ENCODE data around the gene HNRNPM. TPM values are rescaled to one million over a fixed set of nuclear protein-coding genes. Genes with fewer than 3 reads are reported as not detected.

Gene HNRNPM
- polyA plus RNA-seq, 1 donor from 2014 or later: 210 TPM

- H3K4me3 Mint-ChIP-seq: peak overlapping the region in 2 of 4 donors; percentile 58 to 72
- H3K27ac Mint-ChIP-seq: peak overlapping the region in 1 of 3 donors; percentile 60
- no peaks in the 10 kb centered on the region for H3K9me3 Mint-ChIP-seq
- no peaks in the 10 kb centered on the region for H3K27me3 Mint-ChIP-seq
- H3K4me1 Mint-ChIP-seq: peaks cover 51 to 59% (median 54%) of the 10 kb centered on the region in 3 donors
- H3K36me3 Mint-ChIP-seq: peaks cover 3% of the 10 kb centered on the region
Observed at GRCh38 chr19:8460516-8461298, 15.9 kb downstream of the HNRNPM start.

- Mint-ChIP-seq H3K27ac (peak overlapping the region in 1 of 3 donors; percentile 71), H3K4me3 (peak overlapping the region in 1 of 4 donors; percentile 24)
Observed at GRCh38 chr19:8461376-8461775, 16.6 kb downstream of the HNRNPM start.

GRCh38 chr19:8461891-8462290, 17.1 kb downstream of the HNRNPM start:
- no peaks in the 10 kb centered on the region for H3K36me3 Mint-ChIP-seq
- peaks cover 46 to 48% (median 46%) of the 10 kb centered on the region in 3 donors for H3K4me1 Mint-ChIP-seq
- H3K4me3 Mint-ChIP-seq: peak overlapping the region in 1 of 4 donors; percentile 24
- H3K27ac Mint-ChIP-seq: peak overlapping the region in 1 of 3 donors; percentile 71
- H3K9me3 Mint-ChIP-seq: no peaks in the 10 kb centered on the region
- no peaks in the 10 kb centered on the region for H3K27me3 Mint-ChIP-seq

More at GRCh38 chr19:8461376-8461775, 16.6 kb downstream of the HNRNPM start:
- H3K36me3 Mint-ChIP-seq: no peaks in the 10 kb centered on the region
- no peaks in the 10 kb centered on the region for H3K27me3 Mint-ChIP-seq
- no peaks in the 10 kb centered on the region for H3K9me3 Mint-ChIP-seq
- H3K4me1 Mint-ChIP-seq: peaks cover 51 to 53% (median 52%) of the 10 kb centered on the region in 3 donors

GRCh38 chr19:8462571-8462970, 17.8 kb downstream of the HNRNPM start:
- peaks cover 44 to 48% (median 46%) of the 10 kb centered on the region in 3 donors for H3K4me1 Mint-ChIP-seq
- H3K4me3 Mint-ChIP-seq: no peak overlapping the region
- H3K36me3 Mint-ChIP-seq: no peaks in the 10 kb centered on the region
- no peaks in the 10 kb centered on the region for H3K27me3 Mint-ChIP-seq
- peak overlapping the region in 1 of 3 donors; percentile 71 for H3K27ac Mint-ChIP-seq
- no peaks in the 10 kb centered on the region for H3K9me3 Mint-ChIP-seq

GRCh38 chr19:8463365-8463764, 18.6 kb downstream of the HNRNPM start:
- H3K27me3 Mint-ChIP-seq: no peaks in the 10 kb centered on the region
- no peaks in the 10 kb centered on the region for H3K36me3 Mint-ChIP-seq
- H3K4me1 Mint-ChIP-seq: peaks cover 36 to 45% (median 39%) of the 10 kb centered on the region in 3 donors
- H3K4me3 Mint-ChIP-seq: no peak overlapping the region
- H3K27ac Mint-ChIP-seq: peak overlapping the region in 2 of 3 donors; percentile 26 to 42
- no peaks in the 10 kb centered on the region for H3K9me3 Mint-ChIP-seq

GRCh38 chr19:8466018-8466417, 21.2 kb downstream of the HNRNPM start:
- no peak overlapping the region for H3K4me3 Mint-ChIP-seq
- H3K36me3 Mint-ChIP-seq: peaks cover 6% of the 10 kb centered on the region
- peaks cover 11 to 32% (median 14%) of the 10 kb centered on the region in 3 donors for H3K4me1 Mint-ChIP-seq

GRCh38 chr19:8468124-8468523, 23.3 kb downstream of the HNRNPM start:
- Mint-ChIP-seq H3K27ac (peak overlapping the region in 2 of 3 donors; percentile 8 to 91), H3K4me1 (peaks cover 6 to 18% (median 16%) of the 10 kb centered on the region in 3 donors), H3K27me3 (no peaks in the 10 kb centered on the region), H3K36me3 (peaks cover 6% of the 10 kb centered on the region), H3K4me3 (no peak overlapping the region), H3K9me3 (no peaks in the 10 kb centered on the region)

More at GRCh38 chr19:8466018-8466417, 21.2 kb downstream of the HNRNPM start:
- H3K9me3 Mint-ChIP-seq: no peaks in the 10 kb centered on the region
- peak overlapping the region in 1 of 3 donors; percentile 23 for H3K27ac Mint-ChIP-seq
- H3K27me3 Mint-ChIP-seq: no peaks in the 10 kb centered on the region

GRCh38 chr19:8468761-8469373, 24.1 kb downstream of the HNRNPM start:
- peaks cover 6% of the 10 kb centered on the region for H3K36me3 Mint-ChIP-seq
- no peaks in the 10 kb centered on the region for H3K27me3 Mint-ChIP-seq
- no peak overlapping the region for H3K4me3 Mint-ChIP-seq
- no peaks in the 10 kb centered on the region for H3K9me3 Mint-ChIP-seq
- H3K27ac Mint-ChIP-seq: peak overlapping the region in 2 of 3 donors; percentile 8 to 91
- peaks cover 7 to 21% (median 18%) of the 10 kb centered on the region in 3 donors for H3K4me1 Mint-ChIP-seq

- Mint-ChIP-seq H3K27ac (peak overlapping the region in 1 of 3 donors; percentile 91), H3K4me1 (peaks cover 14 to 25% (median 24%) of the 10 kb centered on the region in 3 donors), H3K9me3 (no peaks in the 10 kb centered on the region), H3K27me3 (no peaks in the 10 kb centered on the region), H3K36me3 (peaks cover 6% of the 10 kb centered on the region), H3K4me3 (peak overlapping the region in 1 of 4 donors; percentile 10)
Observed at GRCh38 chr19:8469613-8470368, 25.0 kb downstream of the HNRNPM start.

- H3K27ac Mint-ChIP-seq: peak overlapping the region; percentile 78 to 96 (median 88)
- no peaks in the 10 kb centered on the region for H3K27me3 Mint-ChIP-seq
- no peaks in the 10 kb centered on the region for H3K9me3 Mint-ChIP-seq
- H3K4me3 Mint-ChIP-seq: peak overlapping the region; percentile 8 to 90 (median 64)
- H3K4me1 Mint-ChIP-seq: peaks cover 23 to 35% (median 24%) of the 10 kb centered on the region in 3 donors
- peaks cover 6% of the 10 kb centered on the region for H3K36me3 Mint-ChIP-seq
Observed at GRCh38 chr19:8473648-8474476, 29.1 kb downstream of the HNRNPM start.

- Mint-ChIP-seq H3K4me3 (no peak overlapping the region), H3K27ac (peak overlapping the region; percentile 39 to 88 (median 78)), H3K9me3 (no peaks in the 10 kb centered on the region), H3K36me3 (no peaks in the 10 kb centered on the region), H3K27me3 (no peaks in the 10 kb centered on the region), H3K4me1 (peaks cover 23 to 35% (median 24%) of the 10 kb centered on the region in 3 donors)
Observed at GRCh38 chr19:8475005-8475404, 30.2 kb downstream of the HNRNPM start.

- Mint-ChIP-seq H3K4me1 (peaks cover 23 to 41% (median 24%) of the 10 kb centered on the region in 3 donors), H3K36me3 (no peaks in the 10 kb centered on the region), H3K27ac (peak overlapping the region in 1 of 3 donors; percentile 88), H3K9me3 (no peaks in the 10 kb centered on the region), H3K27me3 (no peaks in the 10 kb centered on the region), H3K4me3 (peak overlapping the region in 1 of 4 donors; percentile 71)
Observed at GRCh38 chr19:8476524-8476923, 31.7 kb downstream of the HNRNPM start.

GRCh38 chr19:8477889-8478288, 33.1 kb downstream of the HNRNPM start:
- peak overlapping the region in 1 of 3 donors; percentile 86 for H3K27ac Mint-ChIP-seq
- no peaks in the 10 kb centered on the region for H3K9me3 Mint-ChIP-seq
- no peaks in the 10 kb centered on the region for H3K27me3 Mint-ChIP-seq
- H3K36me3 Mint-ChIP-seq: no peaks in the 10 kb centered on the region
- H3K4me3 Mint-ChIP-seq: no peak overlapping the region
- H3K4me1 Mint-ChIP-seq: peaks cover 21 to 37% (median 26%) of the 10 kb centered on the region in 3 donors

- Mint-ChIP-seq H3K36me3 (no peaks in the 10 kb centered on the region), H3K4me1 (peaks cover 18 to 33% (median 25%) of the 10 kb centered on the region in 3 donors), H3K27ac (peak overlapping the region in 1 of 3 donors; percentile 68), H3K4me3 (peak overlapping the region in 1 of 4 donors; percentile 4), H3K9me3 (no peaks in the 10 kb centered on the region), H3K27me3 (no peaks in the 10 kb centered on the region)
Observed at GRCh38 chr19:8478598-8478997, 33.8 kb downstream of the HNRNPM start.

Measured in IgD-negative memory B cell (primary cell).